Liver (tissue), 9 donors: ENCODE measurements around the gene RPH3AL. TPM values are rescaled to one million over a fixed set of nuclear protein-coding genes. Genes with fewer than 3 reads are reported as not detected.

Source experiments
- DNase-seq: peaks from one replicate; pipeline ENCODE4 v3.0.0-alpha.2; 2017; ENCODE audit warnings: low spot score
- H3K27ac ChIP-seq, 2 donors: one replicate each; pipeline ENCODE4 v1.7.0; 2013; ENCODE audit warnings: inconsistent platforms in 2 of 2, low read length in 2 of 2, control low read depth in 1 of 2, low read depth in 1 of 2, mild to moderate bottlenecking in 1 of 2
- H3K27me3 ChIP-seq, 4 donors: one replicate each; pipeline versions ENCODE4 v1.6.1 to v1.7.0; 2013; ENCODE audit warnings: low read length in 3 of 4, inconsistent platforms in 1 of 4, mild to moderate bottlenecking in 1 of 4, moderate library complexity in 1 of 4; ENCODE audit not compliant: control insufficient read depth in 4 of 4, insufficient read depth in 4 of 4
- H3K36me3 ChIP-seq, 4 donors: one replicate each; pipeline versions ENCODE4 v1.6.1 to v1.7.0; 2013; ENCODE audit warnings: low read length in 3 of 4, mild to moderate bottlenecking in 3 of 4, low read depth in 1 of 4, moderate library complexity in 1 of 4; ENCODE audit not compliant: control insufficient read depth in 4 of 4, insufficient read depth in 3 of 4
- H3K4me1 ChIP-seq, 4 donors: one replicate each; pipeline versions ENCODE4 v1.6.1 to v1.7.0; 2013; ENCODE audit warnings: low read length in 3 of 4, mild to moderate bottlenecking in 3 of 4, moderate library complexity in 1 of 4; ENCODE audit not compliant: control insufficient read depth in 4 of 4, insufficient read depth in 4 of 4
- H3K4me3 ChIP-seq, 3 donors: one replicate each; pipeline versions ENCODE4 v1.6.1 to v1.7.0; 2013; ENCODE audit warnings: low read length in 3 of 3, control low read depth in 1 of 3, low read depth in 1 of 3, mild to moderate bottlenecking in 1 of 3
- H3K9ac ChIP-seq, 2 donors: one replicate each; pipeline ENCODE4 v1.7.0; 2013; ENCODE audit warnings: low read length in 2 of 2, mild to moderate bottlenecking in 2 of 2, moderate library complexity in 2 of 2, control low read depth in 1 of 2, low read depth in 1 of 2
- H3K9me3 ChIP-seq, 4 donors: one replicate each; pipeline versions ENCODE4 v1.6.1 to v1.7.0; 2013; ENCODE audit warnings: low read length in 3 of 4; ENCODE audit not compliant: control insufficient read depth in 4 of 4
- ATF3 ChIP-seq: IDR thresholded peaks from 2 replicates; pipeline ENCODE4 v1.6.1; 2016; ENCODE audit warnings: antibody characterized with exemption
- CTCF ChIP-seq: fragments of 150-350 bp; IDR thresholded peaks from 2 replicates; pipeline ENCODE4 v1.5.1; 2017; ENCODE audit warnings: improper control_type of control experiment, low read depth, low read length; ENCODE audit not compliant: missing input control
- FOXA1 ChIP-seq: IDR thresholded peaks from 2 replicates; pipeline ENCODE4 v1.6.1; 2016; ENCODE audit warnings: antibody characterized with exemption
- FOXA2 ChIP-seq: IDR thresholded peaks from 2 replicates; pipeline ENCODE4 v1.6.1; 2016; ENCODE audit warnings: antibody characterized with exemption
- GABPA ChIP-seq, 2 donors: IDR thresholded peaks in 1 of 2; conservative IDR thresholded peaks in 1 of 2; 2 replicates each; pipeline ENCODE4 v1.6.1; 2016; ENCODE audit warnings: antibody characterized with exemption in 2 of 2, mild to moderate bottlenecking in 1 of 2, moderate library complexity in 1 of 2
- HNF4A ChIP-seq, 2 donors: conservative IDR thresholded peaks; 2 replicates each; pipeline ENCODE4 v1.6.1; 2016; ENCODE audit warnings: antibody characterized with exemption in 2 of 2, mild to moderate bottlenecking in 2 of 2
- HNF4G ChIP-seq: IDR thresholded peaks from 2 replicates; pipeline ENCODE4 v1.6.1; 2016; ENCODE audit warnings: antibody characterized with exemption
- JUND ChIP-seq, 2 donors: IDR thresholded peaks; 2 replicates each; pipeline ENCODE4 v1.6.1; 2016; ENCODE audit warnings: antibody characterized with exemption in 2 of 2
- MAX ChIP-seq: IDR thresholded peaks from 2 replicates; pipeline ENCODE4 v1.6.1; 2016; ENCODE audit warnings: antibody characterized with exemption
- RAD21 ChIP-seq, 2 donors: IDR thresholded peaks; 2 replicates each; pipeline ENCODE4 v1.6.1; 2016; ENCODE audit warnings: antibody characterized with exemption in 2 of 2, mild to moderate bottlenecking in 2 of 2
- REST ChIP-seq: IDR thresholded peaks from 2 replicates; pipeline ENCODE4 v1.6.1; 2016; ENCODE audit warnings: antibody characterized with exemption, mild to moderate bottlenecking
- RXRA ChIP-seq, 2 donors: IDR thresholded peaks; 2 replicates each; pipeline ENCODE4 v1.6.1; 2017 to 2018; ENCODE audit warnings: antibody characterized with exemption in 2 of 2, mild to moderate bottlenecking in 1 of 2
- SP1 ChIP-seq: IDR thresholded peaks from 2 replicates; pipeline ENCODE4 v1.6.1; 2018; ENCODE audit warnings: antibody characterized with exemption, mild to moderate bottlenecking
- TAF1 ChIP-seq: conservative IDR thresholded peaks from 2 replicates; pipeline ENCODE4 v1.6.1; 2016; ENCODE audit warnings: antibody characterized with exemption, mild to moderate bottlenecking
- ZBTB33 ChIP-seq: IDR thresholded peaks from 2 replicates; pipeline ENCODE4 v1.6.1; 2016; ENCODE audit warnings: antibody characterized with exemption
- WGBS: extraction: QIAGEN DNeasy Blood & Tissue Kit; methylation state at CpG from one replicate; pipeline ENCODE4 v1.1.7; 2013; 5-methylcytosine and 5-hydroxymethylcytosine counted together
- polyA plus RNA-seq, 2 donors: library from polyadenylated mRNA; stranded (reverse) in 1 of 2; unstranded in 1 of 2; fragments of 200-250 nt in 1 of 2; fragments of >200 nt in 1 of 2; fragmentation: Nextera tagmentation in 1 of 2; extraction: Ambion mirVana in 1 of 2; gene quantifications; one replicate each; pipeline versions ENCODE4 v1.2.1 to v1.2.3, GENCODE V29; 2013 to 2015
- total RNA-seq, 2 donors: library from RNA; depleted of rRNA; stranded (reverse); fragments of >200 nt; gene quantifications; one replicate each; pipeline ENCODE4 v1.2.3, GENCODE V29; 2014
- donor health status: healthy.
- donor health status: healthy.
- donor health status: healthy.
- donor health status: healthy.
- donor health status: healthy.

The RPH3AL gene
- total and polyA plus RNA-seq, 4 donors = 8.5 to 52.5 (median 13.9) TPM

GRCh38 chr17:283911-284675 is 68.5 kb downstream of the RPH3AL start:
- no peak overlapping the region for H3K4me3 ChIP-seq
- 87% methylated on average over 25 of the region's 25 CpGs for WGBS
- H3K27ac ChIP-seq = no peak overlapping the region
- no peak overlapping the region for H3K9ac ChIP-seq
- H3K9me3 ChIP-seq = no peaks in the 10 kb centered on the region
- no peaks in the 10 kb centered on the region for H3K27me3 ChIP-seq
- TF ChIP-seq JUND (IDR thresholded peaks at IDR 0.05) (no peak), RAD21 (IDR thresholded peaks at IDR 0.05) (no peak), ZBTB33 (no peak), FOXA1 (no peak), CTCF (no peak)
- no peak for DNase-seq
- peaks cover 0 to 12% (median 4%) of the 10 kb centered on the region in 4 donors for H3K36me3 ChIP-seq
- H3K4me1 ChIP-seq = no peaks in the 10 kb centered on the region

- no peaks in the 10 kb centered on the region for H3K4me1 ChIP-seq
- H3K27ac ChIP-seq = no peak overlapping the region
- WGBS = 91% methylated on average over 28 of the region's 28 CpGs
- H3K9me3 ChIP-seq = no peaks in the 10 kb centered on the region
- TF ChIP-seq ZBTB33 (no peak), GABPA (IDR thresholded peaks at IDR 0.05 in 1 of 2, conservative IDR thresholded peaks at IDR 0.05 in 1 of 2) (no peak), TAF1 (no peak), ATF3 (no peak), RXRA (IDR thresholded peaks at IDR 0.05) (no peak), HNF4A (conservative IDR thresholded peaks at IDR 0.05) (no peak), MAX (no peak), CTCF (no peak), RAD21 (IDR thresholded peaks at IDR 0.05) (no peak), HNF4G (no peak), REST (no peak), FOXA2 (no peak), SP1 (no peak)
- no peak overlapping the region for H3K4me3 ChIP-seq
- DNase-seq = no peak
- H3K36me3 ChIP-seq = peaks cover 3 to 16% (median 4%) of the 10 kb centered on the region in 4 donors
- H3K27me3 ChIP-seq = no peaks in the 10 kb centered on the region
- H3K9ac ChIP-seq = no peak overlapping the region
Measured at GRCh38 chr17:282912-283882, 69.4 kb downstream of the RPH3AL start.
